ENCODE data around the gene TMEM174. TPM values are rescaled to one million over a fixed set of nuclear protein-coding genes. Genes with fewer than 3 reads are reported as not detected.

TMEM174 gene, protein sequence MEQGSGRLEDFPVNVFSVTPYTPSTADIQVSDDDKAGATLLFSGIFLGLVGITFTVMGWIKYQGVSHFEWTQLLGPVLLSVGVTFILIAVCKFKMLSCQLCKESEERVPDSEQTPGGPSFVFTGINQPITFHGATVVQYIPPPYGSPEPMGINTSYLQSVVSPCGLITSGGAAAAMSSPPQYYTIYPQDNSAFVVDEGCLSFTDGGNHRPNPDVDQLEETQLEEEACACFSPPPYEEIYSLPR
- total RNA-seq (2012; rRNA removed) = not detected in 2 replicates
- not detected in 2 replicates for polyA plus RNA-seq (2012; rRNA removed)
- polyA plus RNA-seq (2012; cell fraction: cytosol; rRNA removed) = not detected in 2 replicates
- polyA plus RNA-seq (2012; cell fraction: nucleus; rRNA removed; ENCODE audit: low replicate concordance) = not detected in 2 replicates
- Bru-seq, nascent RNA = not detected
- BruChase-seq, experiment 1, labeled RNA remaining after a 6-hour chase = not detected
- not detected for BruChase-seq, experiment 2, labeled RNA remaining after a 2-hour chase
- long read RNA-seq = 0 reads

DNA sequence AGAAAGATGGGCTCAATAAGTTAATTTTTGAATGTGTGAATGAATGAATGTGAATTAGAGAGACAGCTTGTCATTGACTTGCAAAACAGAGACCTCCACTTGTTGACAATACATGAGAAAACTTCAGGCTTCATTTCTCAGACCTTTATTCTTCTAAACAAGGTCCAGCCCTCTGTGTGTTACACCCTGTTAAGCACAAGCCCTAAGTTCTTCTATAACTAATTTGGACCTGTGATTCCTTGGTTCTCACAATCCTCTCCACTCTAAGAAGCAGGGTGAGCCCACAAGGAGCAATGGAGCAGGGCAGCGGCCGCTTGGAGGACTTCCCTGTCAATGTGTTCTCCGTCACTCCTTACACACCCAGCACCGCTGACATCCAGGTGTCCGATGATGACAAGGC is at the start of gene TMEM174:
TMEM174 (plus strand) TSS at position 243 of the 400 bp plus-strand sequence; CDS start at position 294, 51 bp downstream.
- Histone ChIP-seq H3K4ac (ENCODE audit: low read depth, low read length) (no peak within 1 kb of the TSS), H2AK5ac (ENCODE audit: low read depth, low read length) (no peak within 1 kb of the TSS), H2BK120ac (ENCODE audit: low read depth, low read length) (no peak within 1 kb of the TSS), H4K20me1 (ENCODE audit: insufficient read depth, low read length) (no peaks in the 10 kb centered on the region), H3K4me2 (ENCODE audit: low read depth, low read length) (no peak within 1 kb of the TSS), H3K27me3 (ENCODE audit: control insufficient read depth, insufficient read depth, low read length) (peaks cover 17% of the 10 kb centered on the region), H4K5ac (ENCODE audit: low read depth, low read length) (no peak within 1 kb of the TSS), H3K56ac (ENCODE audit: extremely low read depth, insufficient read depth, low read length) (no peak within 1 kb of the TSS), H2AK9ac (replicated peaks; ENCODE audit: low read depth, low read length, poor library complexity) (no peak within 1 kb of the TSS), H3K9me3 (ENCODE audit: control insufficient read depth, insufficient read depth, low read length) (no peaks in the 10 kb centered on the region), H2AFZ (replicated peaks; ENCODE audit: low read length, poor library complexity) (no peak within 1 kb of the TSS), H3K14ac (replicated peaks; ENCODE audit: low read depth, low read length) (no peak within 1 kb of the TSS), H3K4me1 (ENCODE audit: control insufficient read depth, insufficient read depth, low read length) (peaks cover 2% of the 10 kb centered on the region; the same call in 1 of the 2 replicates), H4K8ac (ENCODE audit: low read depth in 2 of 2, low read length in 2 of 2) (no peak within 1 kb of the TSS), H3K36me3 (ENCODE audit: control insufficient read depth, insufficient read depth, low read length) (no peaks in the 10 kb centered on the region), H3K79me1 (ENCODE audit: low read depth in 1 of 2, low read length in 2 of 2) (no peaks in the 10 kb centered on the region), H2BK15ac (ENCODE audit: low read depth, low read length) (no peak within 1 kb of the TSS), H3K9me1 (ENCODE audit: insufficient read depth, low read length) (no peaks in the 10 kb centered on the region), H3K9ac (ENCODE audit: low read depth, low read length) (no peak within 1 kb of the TSS), H2BK20ac (ENCODE audit: low read depth, low read length) (no peak within 1 kb of the TSS), H3K27ac (ENCODE audit: insufficient read depth, low read length) (no peak within 1 kb of the TSS), H2BK5ac (ENCODE audit: low read depth, low read length, poor library complexity, severe bottlenecking) (no peak within 1 kb of the TSS), H3K23ac (ENCODE audit: low read depth, low read length) (no peak within 1 kb of the TSS), H4K91ac (ENCODE audit: insufficient read depth, low read depth, low read length) (no peak within 1 kb of the TSS), H3K4me3 (ENCODE audit: insufficient read depth, low read depth, low read length) (no peak within 1 kb of the TSS), H3K18ac (ENCODE audit: low read depth, low read length) (no peak within 1 kb of the TSS)
- no peak for TF ChIP-seq CEBPB (IDR thresholded peaks at IDR 0.05; ENCODE audit: low read depth, low read length)
- no peak for TF ChIP-seq FOS (IDR thresholded peaks at IDR 0.05; ENCODE audit: low read depth, low read length)
- no peak for TF ChIP-seq NFE2L2 (IDR thresholded peaks at IDR 0.05; ENCODE audit: low read depth, low read length)
- BruUV-seq (replicated peaks) = no TSS peak
- dilution Hi-C loops (cut with HindIII; ENCODE audit: low sequenced_read_pairs, unreplicated experiment) (no loop called here), intact Hi-C loops (cut with micrococcal nuclease) (no loop called here), in situ Hi-C loops (cut with MboI; ENCODE audit: low sequenced_read_pairs) (no loop called here)
- CTCF ChIA-PET = no interaction called here
- ATAC-seq (ENCODE audit: low read depth) (no peak), DNase-seq (no peak)
- POLR2A ChIA-PET (ENCODE audit: unreplicated experiment) = no interaction called here
- no CpG with 5 or more reads among the region's 5 CpGs for WGBS, 2 experiments (ENCODE audit: extremely low coverage in 2 of 2, insufficient read length in 1 of 2)

Data from IMR-90 (cell line).